Central memory CD8-positive, alpha-beta T cell (primary cell): ENCODE measurements around the gene NBAS.

Experiments
- ATAC-seq: fragments of 150-1000 bp; cut with Tn5 transposase; replicated peaks from 2 replicates; pipeline ENCODE4 v1.10.0; 2022; ENCODE audit warnings: mild to moderate bottlenecking, moderate FRiP score, moderate number of reproducible peaks; ENCODE audit not compliant: poor library complexity, severe bottlenecking; ENCODE audit errors: extremely low read depth
- DNase-seq, 2 donors: peaks; one replicate each; pipeline ENCODE4 v3.0.0; 2021; ENCODE audit warnings: low spot score in 2 of 2
- H3K27ac Mint-ChIP-seq: one replicate; pipeline ENCODE4 v1.8.0; 2022; ENCODE audit warnings: low read depth, mild to moderate bottlenecking, moderate library complexity, mixed read lengths
- H3K27me3 Mint-ChIP-seq: one replicate; pipeline ENCODE4 v1.8.0; 2022; ENCODE audit warnings: mixed read lengths
- H3K36me3 Mint-ChIP-seq: one replicate; pipeline ENCODE4 v1.8.0; 2022; ENCODE audit warnings: mild to moderate bottlenecking, moderate library complexity, mixed read lengths; ENCODE audit not compliant: insufficient read depth
- H3K4me1 Mint-ChIP-seq: one replicate; pipeline ENCODE4 v1.8.0; 2022; ENCODE audit warnings: mixed read lengths
- H3K4me3 Mint-ChIP-seq: one replicate; pipeline ENCODE4 v1.8.0; 2022; ENCODE audit warnings: mild to moderate bottlenecking, moderate library complexity, mixed read lengths
- H3K9me3 Mint-ChIP-seq: one replicate; pipeline ENCODE4 v1.8.0; 2022; ENCODE audit warnings: mixed read lengths

NBAS gene

DNA sequence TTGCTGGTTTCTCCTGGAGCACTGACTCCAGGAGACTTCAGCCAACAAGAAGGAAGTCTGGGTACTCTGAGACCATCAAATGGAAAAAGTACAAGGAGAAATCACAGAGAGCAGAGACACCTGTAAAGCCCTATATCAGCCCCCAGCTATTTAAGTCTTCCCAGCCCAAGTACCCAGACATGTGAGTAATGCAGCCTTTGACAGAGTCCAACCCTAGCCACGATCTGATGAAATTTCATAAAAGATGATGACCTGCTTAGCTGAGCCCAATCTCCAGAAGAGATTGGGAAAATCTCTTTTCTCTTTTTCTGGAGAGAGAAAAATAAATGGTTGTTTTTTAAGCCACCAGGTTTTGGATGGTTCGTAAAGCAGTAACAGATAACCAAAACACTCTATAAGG lies 196.6 kb downstream of the NBAS start:
- no peaks in the 10 kb centered on the region for H3K4me1 Mint-ChIP-seq
- no peaks in the 10 kb centered on the region for H3K27me3 Mint-ChIP-seq
- peaks cover 6% of the 10 kb centered on the region for H3K36me3 Mint-ChIP-seq
- ATAC-seq = no peak
- no peak for DNase-seq
- no peak overlapping the region for H3K27ac Mint-ChIP-seq
- H3K4me3 Mint-ChIP-seq = no peak overlapping the region
- H3K9me3 Mint-ChIP-seq = no peaks in the 10 kb centered on the region

DNA sequence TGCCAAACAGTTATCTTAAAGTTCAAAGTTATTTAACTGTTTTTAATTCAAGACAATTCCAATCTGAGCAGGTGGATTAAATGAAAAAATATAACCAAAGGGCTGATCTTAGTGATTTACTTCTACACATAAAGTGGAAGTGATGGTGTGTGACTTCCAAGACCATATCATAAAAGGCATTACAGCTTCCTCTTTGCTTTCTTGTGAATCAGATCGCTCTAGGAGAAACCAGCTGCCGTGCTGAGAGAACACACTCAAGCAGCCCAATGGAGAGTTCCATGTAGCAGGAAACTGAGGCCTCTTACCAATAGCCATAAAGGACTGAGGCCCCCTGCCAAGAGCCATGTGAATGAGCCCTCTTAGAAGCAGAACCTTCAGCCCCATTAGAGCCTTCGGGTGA lies 197.4 kb downstream of the NBAS start:
- peaks cover 6% of the 10 kb centered on the region for H3K36me3 Mint-ChIP-seq
- no peaks in the 10 kb centered on the region for H3K4me1 Mint-ChIP-seq
- no peak for ATAC-seq
- no peaks in the 10 kb centered on the region for H3K27me3 Mint-ChIP-seq
- H3K4me3 Mint-ChIP-seq = no peak overlapping the region
- no peaks in the 10 kb centered on the region for H3K9me3 Mint-ChIP-seq
- DNase-seq = no peak
- no peak overlapping the region for H3K27ac Mint-ChIP-seq

DNA sequence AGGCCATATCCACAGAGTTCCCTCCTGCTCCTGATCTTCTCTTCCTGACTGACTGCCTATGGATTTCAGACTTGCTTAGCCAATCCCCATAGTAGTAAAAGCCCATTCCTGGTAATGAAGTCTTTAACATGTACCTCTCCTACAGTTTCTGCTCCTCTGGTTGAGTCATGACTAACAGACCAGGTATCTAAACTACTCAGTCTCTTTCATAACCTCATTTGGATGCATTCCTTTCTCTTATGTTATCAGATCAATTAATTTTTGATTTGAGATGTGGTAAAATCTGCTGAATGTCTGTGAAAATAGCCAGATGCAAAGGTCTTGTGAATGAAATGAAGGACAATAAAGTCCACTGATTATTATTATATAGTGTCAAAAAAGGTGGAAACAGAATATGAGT lies 198.0 kb downstream of the NBAS start:
- no peak overlapping the region for H3K27ac Mint-ChIP-seq
- H3K4me1 Mint-ChIP-seq = no peaks in the 10 kb centered on the region
- H3K9me3 Mint-ChIP-seq = no peaks in the 10 kb centered on the region
- ATAC-seq (no peak), DNase-seq (no peak)
- peaks cover 6% of the 10 kb centered on the region for H3K36me3 Mint-ChIP-seq
- no peaks in the 10 kb centered on the region for H3K27me3 Mint-ChIP-seq
- H3K4me3 Mint-ChIP-seq = no peak overlapping the region

DNA sequence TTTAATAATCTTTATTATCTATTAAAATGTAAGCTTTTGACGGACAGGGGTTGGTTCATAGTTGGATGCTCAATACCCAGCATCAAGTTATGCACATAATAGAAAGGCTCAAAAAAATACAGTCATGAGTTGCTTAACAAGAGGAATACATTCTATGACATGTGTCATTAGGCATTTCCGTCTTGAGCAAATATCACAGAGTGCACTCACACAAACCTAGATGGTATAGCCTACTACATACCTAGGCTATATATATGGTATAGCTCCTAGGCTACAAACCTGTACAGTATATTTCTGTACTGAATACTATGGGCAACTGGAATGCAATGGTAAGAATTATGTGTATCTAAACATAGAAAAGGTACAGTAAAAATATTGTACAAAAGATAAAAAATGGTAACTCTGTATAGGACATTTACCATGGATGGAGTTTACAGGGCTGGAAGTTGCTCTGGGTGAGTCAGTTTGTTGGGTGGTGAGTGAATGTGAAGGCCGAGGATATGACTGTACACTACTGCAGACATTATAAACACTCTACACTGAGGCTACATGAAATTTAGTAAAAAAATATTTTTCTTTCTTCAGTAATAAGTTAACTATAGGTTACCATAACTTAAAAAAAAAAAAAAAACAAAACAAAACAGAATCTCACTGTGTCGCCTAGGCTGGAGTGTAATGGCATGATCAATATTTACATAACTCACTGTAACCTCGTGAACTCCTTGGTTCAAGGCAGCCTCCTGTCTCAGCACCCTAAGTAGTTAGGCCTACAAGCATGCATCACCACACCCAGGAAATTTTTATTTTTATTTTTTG lies 201.2 kb downstream of the NBAS start:
- Mint-ChIP-seq H3K27ac (no peak overlapping the region), H3K4me3 (no peak overlapping the region), H3K4me1 (no peaks in the 10 kb centered on the region), H3K27me3 (no peaks in the 10 kb centered on the region), H3K9me3 (no peaks in the 10 kb centered on the region), H3K36me3 (peaks cover 12% of the 10 kb centered on the region)
- ATAC-seq (no peak), DNase-seq (no peak)

DNA sequence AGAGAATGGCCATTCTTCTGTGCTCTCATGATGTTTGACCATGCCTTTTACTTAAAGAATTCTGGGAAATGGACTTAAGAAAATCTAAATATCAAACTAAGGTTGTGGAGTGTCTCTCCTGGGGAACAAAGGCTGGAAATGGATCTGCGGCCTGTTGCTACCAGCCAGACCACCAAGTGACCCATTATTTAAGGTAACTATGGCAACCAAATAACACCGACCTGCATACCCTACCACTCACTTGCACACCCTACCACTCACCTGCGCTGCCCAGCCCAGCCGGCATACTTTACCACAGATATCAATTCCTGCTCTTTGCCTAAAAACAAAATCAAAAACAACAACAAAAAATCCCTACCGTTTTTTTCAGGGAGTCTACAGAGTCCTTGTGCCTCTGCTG lies 203.2 kb downstream of the NBAS start:
- no peak overlapping the region for H3K27ac Mint-ChIP-seq
- no peaks in the 10 kb centered on the region for H3K4me1 Mint-ChIP-seq
- no peaks in the 10 kb centered on the region for H3K9me3 Mint-ChIP-seq
- H3K36me3 Mint-ChIP-seq = peaks cover 13% of the 10 kb centered on the region
- ATAC-seq = no peak
- no peak overlapping the region for H3K4me3 Mint-ChIP-seq
- no peaks in the 10 kb centered on the region for H3K27me3 Mint-ChIP-seq
- DNase-seq = no peak

DNA sequence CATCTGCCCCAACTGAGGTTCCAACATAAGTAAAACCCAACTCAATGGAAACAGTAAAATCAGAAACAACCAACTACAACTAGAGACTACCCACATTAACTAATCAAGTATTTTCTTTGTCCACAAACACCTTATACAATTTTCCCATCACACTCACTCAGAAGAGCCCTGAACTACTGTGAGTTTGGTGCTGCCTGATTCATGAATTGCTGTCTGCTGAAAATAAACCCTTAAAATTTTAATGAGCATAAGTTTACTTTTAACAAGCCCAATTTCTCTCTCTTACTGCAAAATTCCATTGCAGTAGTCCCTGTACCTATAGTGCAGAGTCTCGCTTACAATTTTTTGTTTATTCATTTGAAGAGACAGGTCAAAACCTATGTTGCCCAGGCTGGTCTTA lies 203.9 kb downstream of the NBAS start:
- no peak overlapping the region for H3K27ac Mint-ChIP-seq
- DNase-seq (no peak), ATAC-seq (no peak)
- H3K4me3 Mint-ChIP-seq = no peak overlapping the region
- peaks cover 15% of the 10 kb centered on the region for H3K36me3 Mint-ChIP-seq
- no peaks in the 10 kb centered on the region for H3K4me1 Mint-ChIP-seq
- H3K27me3 Mint-ChIP-seq = no peaks in the 10 kb centered on the region
- H3K9me3 Mint-ChIP-seq = no peaks in the 10 kb centered on the region

DNA sequence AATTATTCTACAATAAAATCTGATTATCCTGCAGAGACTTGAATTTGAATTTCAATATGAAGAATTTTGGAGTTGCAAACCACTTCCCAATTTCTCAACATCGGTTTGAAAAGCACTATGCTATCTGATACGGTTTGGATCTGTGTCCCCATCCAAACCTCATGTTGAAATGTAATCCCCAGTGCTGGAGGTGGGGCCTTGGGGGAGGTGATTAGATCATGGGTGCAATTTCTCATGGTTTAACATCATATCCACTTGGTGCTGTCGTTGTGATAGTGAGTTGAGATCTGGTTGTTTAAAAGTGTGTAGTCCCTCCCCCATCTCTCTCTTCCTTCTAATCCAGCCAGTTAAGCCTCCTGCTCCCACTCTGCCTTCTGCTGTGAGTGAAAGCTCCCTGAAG lies 205.7 kb downstream of the NBAS start:
- no peaks in the 10 kb centered on the region for H3K27me3 Mint-ChIP-seq
- ATAC-seq (no peak), DNase-seq (no peak)
- H3K4me3 Mint-ChIP-seq = no peak overlapping the region
- H3K27ac Mint-ChIP-seq = no peak overlapping the region
- H3K4me1 Mint-ChIP-seq = no peaks in the 10 kb centered on the region
- H3K36me3 Mint-ChIP-seq = peaks cover 17% of the 10 kb centered on the region
- no peaks in the 10 kb centered on the region for H3K9me3 Mint-ChIP-seq

DNA sequence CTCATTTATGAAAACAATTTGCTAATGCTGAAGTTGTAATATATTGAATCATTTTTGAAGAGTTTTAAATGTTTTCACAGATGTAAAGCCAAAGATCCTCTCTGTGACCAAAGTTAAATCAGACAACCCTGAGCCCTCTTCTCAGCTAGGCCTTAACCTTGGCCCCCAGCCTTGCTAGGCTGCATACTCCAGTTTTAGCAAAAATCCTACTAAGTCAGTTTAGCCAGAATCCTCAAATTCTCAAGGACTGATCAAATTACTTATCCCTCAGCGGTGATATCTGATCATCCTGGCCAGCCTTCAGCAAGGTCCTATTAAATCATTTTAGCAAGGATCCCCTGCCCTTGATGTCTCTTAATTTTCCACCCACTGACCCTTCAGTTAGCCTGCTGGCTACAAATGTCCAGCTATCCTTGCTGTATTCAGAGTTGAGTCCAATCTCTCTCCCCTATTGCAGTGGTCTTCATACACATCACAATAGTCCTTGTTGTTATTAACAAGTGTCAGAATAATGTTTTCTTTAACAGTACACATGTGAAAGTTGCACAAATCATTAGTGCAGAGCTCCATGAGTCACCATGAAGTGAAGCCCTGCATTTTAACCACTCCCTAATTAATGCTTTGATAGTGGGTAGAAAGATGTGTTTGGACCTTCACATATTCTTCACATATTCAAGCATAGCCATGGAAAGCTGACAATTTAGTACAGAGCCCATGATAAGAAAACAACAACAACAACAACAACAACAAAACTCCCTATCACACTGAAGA lies 206.4 kb downstream of the NBAS start:
- H3K27me3 Mint-ChIP-seq = no peaks in the 10 kb centered on the region
- H3K9me3 Mint-ChIP-seq = no peaks in the 10 kb centered on the region
- DNase-seq (no peak), ATAC-seq (no peak)
- H3K4me1 Mint-ChIP-seq = no peaks in the 10 kb centered on the region
- H3K4me3 Mint-ChIP-seq = no peak overlapping the region
- H3K27ac Mint-ChIP-seq = no peak overlapping the region
- H3K36me3 Mint-ChIP-seq = peaks cover 17% of the 10 kb centered on the region

DNA sequence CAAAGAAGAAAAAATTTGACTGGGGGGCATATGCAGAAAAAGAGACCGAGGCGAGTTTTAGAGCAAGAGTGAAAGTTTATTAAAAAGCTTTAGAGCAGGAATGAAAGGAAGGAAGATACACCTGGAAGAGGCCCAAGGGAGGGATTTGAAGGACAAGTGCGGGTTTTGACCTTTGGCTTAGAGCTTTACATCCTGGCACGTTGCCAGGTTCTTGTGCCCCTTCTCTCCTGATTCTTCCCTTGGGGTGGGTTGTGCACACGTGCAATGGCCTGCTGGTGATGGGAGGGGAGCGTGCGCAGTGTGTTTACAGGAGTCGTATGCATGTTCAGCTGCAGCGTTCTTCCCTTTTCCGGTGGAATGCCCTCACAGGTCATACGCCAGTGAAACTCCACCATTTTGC lies 208.8 kb downstream of the NBAS start:
- Mint-ChIP-seq H3K4me3 (no peak overlapping the region), H3K9me3 (no peaks in the 10 kb centered on the region), H3K36me3 (peaks cover 20% of the 10 kb centered on the region), H3K4me1 (no peaks in the 10 kb centered on the region), H3K27me3 (no peaks in the 10 kb centered on the region), H3K27ac (no peak overlapping the region)
- no peak for DNase-seq
- ATAC-seq = no peak

DNA sequence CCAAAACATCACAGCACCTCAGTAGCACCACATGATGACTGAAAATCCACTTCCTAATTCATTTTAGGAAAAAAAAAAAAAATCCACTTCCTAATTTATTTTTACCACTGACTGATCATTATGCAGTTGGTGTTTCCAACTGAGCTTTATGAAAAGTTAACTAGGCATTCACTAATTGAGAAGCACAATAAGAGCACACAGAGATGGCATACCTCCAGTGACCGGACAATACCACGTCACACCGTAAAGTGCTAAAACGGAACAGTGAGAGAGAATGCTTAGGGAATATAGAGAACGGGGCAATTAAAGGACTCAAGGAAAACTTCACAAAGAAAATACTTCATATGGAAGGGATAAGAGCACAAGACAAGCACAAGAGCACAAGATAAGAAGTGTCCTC lies 212.5 kb downstream of the NBAS start:
- H3K36me3 Mint-ChIP-seq = peaks cover 13% of the 10 kb centered on the region
- H3K9me3 Mint-ChIP-seq = peaks cover 5% of the 10 kb centered on the region
- H3K4me3 Mint-ChIP-seq = no peak overlapping the region
- DNase-seq = no peak
- peaks cover 9% of the 10 kb centered on the region for H3K4me1 Mint-ChIP-seq
- H3K27ac Mint-ChIP-seq = no peak overlapping the region
- ATAC-seq = no peak
- H3K27me3 Mint-ChIP-seq = no peaks in the 10 kb centered on the region

DNA sequence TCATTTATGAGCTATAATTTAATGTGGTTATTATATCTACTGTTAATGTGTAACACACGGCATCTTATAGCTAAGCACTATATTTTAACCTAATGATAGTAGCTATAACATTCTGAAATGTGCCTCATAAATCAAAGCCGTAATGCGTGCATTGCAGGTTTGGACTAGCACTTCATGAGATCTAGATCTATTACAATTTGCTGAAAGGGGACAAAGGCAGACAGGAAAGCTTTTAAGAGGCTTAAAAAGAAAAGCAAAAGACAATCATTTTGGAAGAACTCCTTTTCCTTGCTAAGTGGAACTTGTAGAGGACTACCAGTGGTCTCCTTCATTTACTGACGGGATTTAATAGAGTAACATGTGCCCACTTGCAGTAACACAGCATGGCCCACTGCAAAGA lies 213.1 kb downstream of the NBAS start:
- Mint-ChIP-seq H3K4me1 (peaks cover 9% of the 10 kb centered on the region), H3K36me3 (peaks cover 11% of the 10 kb centered on the region), H3K9me3 (peaks cover 5% of the 10 kb centered on the region), H3K27ac (no peak overlapping the region), H3K27me3 (no peaks in the 10 kb centered on the region), H3K4me3 (no peak overlapping the region)
- DNase-seq (no peak), ATAC-seq (no peak)

DNA sequence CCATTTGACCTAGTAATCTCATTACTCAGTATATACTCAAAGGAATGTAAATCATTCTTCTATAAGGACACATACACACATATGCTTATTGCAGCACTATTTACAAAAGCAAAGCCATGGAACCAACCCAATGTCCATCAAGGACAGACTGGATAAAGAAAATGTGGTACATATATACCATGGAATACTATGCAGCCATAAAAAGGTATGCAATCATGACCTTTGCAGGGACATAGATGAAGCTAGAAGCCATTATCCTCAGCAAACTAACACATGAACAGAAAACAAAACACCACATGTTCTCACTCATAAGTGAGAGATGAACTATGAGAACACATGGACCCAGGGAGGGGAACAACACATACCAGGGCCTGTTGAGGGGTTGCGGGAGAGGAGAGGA lies 214.5 kb downstream of the NBAS start:
- H3K36me3 Mint-ChIP-seq = peaks cover 8% of the 10 kb centered on the region
- H3K27me3 Mint-ChIP-seq = no peaks in the 10 kb centered on the region
- DNase-seq (no peak), ATAC-seq (no peak)
- no peak overlapping the region for H3K27ac Mint-ChIP-seq
- H3K9me3 Mint-ChIP-seq = peaks cover 5% of the 10 kb centered on the region
- H3K4me3 Mint-ChIP-seq = no peak overlapping the region
- peaks cover 9% of the 10 kb centered on the region for H3K4me1 Mint-ChIP-seq

DNA sequence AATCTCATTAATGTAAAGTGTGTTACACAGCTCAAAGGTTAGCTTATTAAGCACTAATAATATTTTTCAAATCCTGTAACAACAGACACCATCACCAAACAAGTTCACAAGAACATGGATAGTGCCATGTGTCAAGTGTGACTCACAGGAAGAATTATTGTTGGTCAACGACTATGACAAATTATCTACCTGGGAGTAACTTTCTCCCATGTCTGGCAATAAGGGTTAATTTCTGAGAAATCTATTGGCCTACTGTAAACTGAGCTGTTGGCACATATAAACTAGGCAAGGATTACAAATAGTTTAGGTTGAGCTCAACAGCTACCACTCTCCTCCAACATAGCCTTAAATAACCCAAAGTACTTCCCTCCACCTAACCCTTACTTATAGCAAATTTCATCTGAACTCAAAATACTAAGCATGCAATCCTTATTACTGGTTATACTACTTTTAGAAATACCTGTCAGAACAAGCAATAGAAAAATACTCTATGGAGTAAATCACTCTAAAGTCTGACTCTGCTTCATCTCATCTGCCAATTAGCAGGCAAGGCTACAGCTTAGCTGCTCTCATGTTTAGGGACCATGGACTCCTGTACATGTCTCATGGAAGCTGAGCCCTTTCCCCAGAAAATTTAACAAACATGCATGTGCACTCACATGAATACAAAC lies 223.0 kb downstream of the NBAS start:
- no peaks in the 10 kb centered on the region for H3K27me3 Mint-ChIP-seq
- H3K36me3 Mint-ChIP-seq = peaks cover 8% of the 10 kb centered on the region
- H3K4me3 Mint-ChIP-seq = no peak overlapping the region
- peaks cover 14% of the 10 kb centered on the region for H3K4me1 Mint-ChIP-seq
- no peak overlapping the region for H3K27ac Mint-ChIP-seq
- no peak for DNase-seq
- no peak for ATAC-seq
- no peaks in the 10 kb centered on the region for H3K9me3 Mint-ChIP-seq
